K562 (cell line): ENCODE data around the gene LRMDA. TPM values are rescaled to one million over a fixed set of nuclear protein-coding genes. Genes with fewer than 3 reads are reported as not detected.

Experiments used
- ATAC-seq: fragments of 200-7000 bp; cut with Tn5 transposase; 3 replicates; pipeline ENCODE4 v1.9.1; 2020; ENCODE audit warnings: moderate library complexity
- BruUV-seq: library from RNA; stranded (reverse); fragments of 400-500 nt; replicated peaks from 2 replicates; lab custom pipeline; 2021; lab: Mats Ljungman, UMichigan
- CTCF ChIA-PET: fragments of 300-600 bp; formaldehyde crosslinking; extraction: SDS; loops from one replicate; lab custom pipeline; 2021; ENCODE audit warnings: low intra/inter-chr PET ratio; lab: Yijun Ruan, JAX
- POLR2A ChIA-PET: fragments of 300-600, 350-650 bp; sonication (Branson Sonifier 250); formaldehyde crosslinking; extraction: SDS; loops from one replicate; lab custom pipeline; 2021; ENCODE audit warnings: antibody characterized with exemption, inconsistent platforms; lab: Yijun Ruan, JAX
- DNase-seq, 4 experiments: peaks; one replicate each; pipeline versions ENCODE4 v3.0.0 to v3.0.0-alpha.2; 2011 to 2018; ENCODE audit warnings: low spot score in 3 of 4, mixed read lengths in 3 of 4; ENCODE audit errors: extremely low read depth in 1 of 4
- FAIRE-seq: peaks from 2 replicates; lab custom pipeline; 2011; peaks lifted over from hg19 to GRCh38; lab: Jason Lieb, UNC
- H2AFZ ChIP-seq: 2 replicates; pipeline ENCODE4 v1.6.0; 2011; ENCODE audit warnings: low read depth, low read length, control low read depth, inconsistent platforms
- H3K27ac ChIP-seq: fragments of 200-600 bp; 3 replicates; pipeline ENCODE4 v1.8.0; 2011; ENCODE audit warnings: low read depth, mild to moderate bottlenecking, control low read depth, inconsistent platforms, low read length, moderate library complexity, mixed read lengths; ENCODE audit errors: extremely low read depth
- H3K27me3 ChIP-seq, 2 experiments: fragments of 300-600 bp in 1 of 2; 2 replicates in 1 of 2; 3 replicates in 1 of 2; pipeline versions ENCODE4 v1.6.0 to v1.8.0; 2011; ENCODE audit warnings: inconsistent platforms in 2 of 2, low read length in 2 of 2, mild to moderate bottlenecking in 1 of 2, mixed read lengths in 1 of 2, moderate library complexity in 1 of 2; ENCODE audit not compliant: control insufficient read depth in 2 of 2, insufficient read depth in 2 of 2
- H3K36me3 ChIP-seq: fragments of 300-600 bp; 3 replicates; pipeline ENCODE4 v1.8.0; 2011; ENCODE audit warnings: mild to moderate bottlenecking, low read length, inconsistent platforms; ENCODE audit not compliant: control insufficient read depth, insufficient read depth
- H3K4me1 ChIP-seq, 2 experiments: fragments of 200-600 bp in 1 of 2; replicated peaks in 1 of 2; 2 replicates in 1 of 2; 3 replicates in 1 of 2; pipeline versions ENCODE4 v1.5.1 to v1.8.0; 2011; ENCODE audit warnings: inconsistent platforms in 2 of 2, low read length in 2 of 2, mild to moderate bottlenecking in 1 of 2, mixed read lengths in 1 of 2, moderate library complexity in 1 of 2; ENCODE audit not compliant: control insufficient read depth in 2 of 2, insufficient read depth in 2 of 2
- H3K4me2 ChIP-seq: 2 replicates; pipeline ENCODE4 v1.6.1; 2011; ENCODE audit warnings: low read length, control low read depth, inconsistent platforms, mixed read lengths; ENCODE audit not compliant: insufficient read depth
- H3K4me3 ChIP-seq: fragments of 200-600 bp; sonication (generic), shearing (Covaris generic); 2 replicates; pipeline ENCODE4 v1.5.1; 2016; ENCODE audit warnings: control low read depth, inconsistent platforms
- H3K79me2 ChIP-seq: fragments of 200-600 bp; 3 replicates; pipeline ENCODE4 v1.8.0; 2011; ENCODE audit warnings: low read length, inconsistent platforms; ENCODE audit not compliant: control insufficient read depth, insufficient read depth
- H3K9ac ChIP-seq, 2 experiments: 2 replicates each; pipeline versions ENCODE4 v1.6.0 to v1.6.1; 2011; ENCODE audit warnings: low read depth in 2 of 2, low read length in 2 of 2, control low read depth in 1 of 2, inconsistent platforms in 1 of 2, mild to moderate bottlenecking in 1 of 2, mixed read lengths in 1 of 2; ENCODE audit not compliant: insufficient read depth in 1 of 2
- H3K9me1 ChIP-seq: one replicate; pipeline ENCODE4 v1.6.0; 2011; ENCODE audit warnings: inconsistent platforms, mild to moderate bottlenecking, low read length, moderate library complexity; ENCODE audit not compliant: control insufficient read depth, insufficient read depth
- H3K9me3 ChIP-seq: replicated peaks from 2 replicates; pipeline ENCODE4 v1.5.1; 2011; ENCODE audit warnings: low read depth, low read length, inconsistent platforms; ENCODE audit not compliant: control insufficient read depth, insufficient read depth
- H4K20me1 ChIP-seq: replicated peaks from 2 replicates; pipeline ENCODE4 v1.6.1; 2011; ENCODE audit warnings: low read length, inconsistent platforms, mixed read lengths; ENCODE audit not compliant: control insufficient read depth, insufficient read depth
- CHD1 ChIP-seq: fragments of 200-600 bp; sonication (generic); IDR thresholded peaks from one replicate; pipeline ENCODE4 v1.6.1; 2012; ENCODE audit warnings: mild to moderate bottlenecking, moderate library complexity, low read length, inconsistent platforms
- EHMT2 ChIP-seq: fragments of 450-650 bp; IDR thresholded peaks from 2 replicates; pipeline ENCODE4 v1.6.1; 2018; ENCODE audit warnings: antibody characterized with exemption
- FIP1L1 ChIP-seq: fragments of 200-400 bp; formaldehyde crosslinking; IDR thresholded peaks from 2 replicates; pipeline ENCODE4 v1.6.1; 2018; ENCODE audit warnings: mild to moderate bottlenecking, low read depth, low read length; ENCODE audit not compliant: poor library complexity, severe bottlenecking
- JUN ChIP-seq, 2 experiments: sonication (generic) in 1 of 2; formaldehyde crosslinking in 1 of 2; IDR thresholded peaks; 2 replicates each; pipeline versions ENCODE4 v1.6.1 to v1.8.0; 2012 to 2022; ENCODE audit warnings: borderline replicate concordance in 2 of 2, mild to moderate bottlenecking in 2 of 2, improper control_type of control experiment in 1 of 2, low read depth in 1 of 2, low read length in 1 of 2, missing genetic modification reagents in 1 of 2
- PRMT5 ChIP-seq: sonication (generic); formaldehyde crosslinking; IDR thresholded peaks from 2 replicates; pipeline ENCODE4 v1.5.0; 2020; ENCODE audit warnings: missing genetic modification reagents
- SNRNP70 ChIP-seq: fragments of 200-400 bp; formaldehyde crosslinking; optimal IDR thresholded peaks from 2 replicates; pipeline ENCODE3; 2017; ENCODE audit warnings: low read depth, low read length
- XRCC4 ChIP-seq: IDR thresholded peaks from one replicate; pipeline ENCODE4 v1.6.1; 2011; ENCODE audit not compliant: insufficient read depth, insufficient read length; ENCODE audit errors: extremely low read depth
- ZBTB2 ChIP-seq: fragments of 450-650 bp; IDR thresholded peaks from 2 replicates; pipeline ENCODE4 v1.6.1; 2016; ENCODE audit warnings: antibody characterized with exemption
- WGBS: fragments of 100-300 bp; shearing (Covaris generic); methylation state at CpG from one replicate; pipeline ENCODE4 v1.1.6; 2016; ENCODE audit warnings: low coverage, mixed read lengths; ENCODE audit not compliant: insufficient coverage; ENCODE audit errors: missing lambda C conversion rate; 5-methylcytosine and 5-hydroxymethylcytosine counted together
- in situ Hi-C: fragments of 300-500 bp; cut with MboI; formaldehyde crosslinking; loops from 4 replicates; pipeline ENCODE4 v1.15.0; 2018; ENCODE audit warnings: inconsistent platforms, mixed read lengths
- intact Hi-C: fragments of 100-400 bp; cut with micrococcal nuclease; formaldehyde crosslinking; loops from 2 replicates; pipeline ENCODE4 v1.14.2; 2022
- polyA plus RNA-seq, 8 experiments: library from polyadenylated mRNA; depleted of rRNA in 4 of 8; stranded (reverse) in 5 of 8; unstranded in 3 of 8; fragments of >200 nt; fragmentation: Nextera tagmentation in 2 of 8; fragmentation: Illumina TruSeq in 1 of 8; extraction: Ambion mirVana in 2 of 8; extraction: Trizol in 1 of 8; gene quantifications; 2 replicates each; pipeline versions ENCODE4 v1.2.1 to v1.2.3, GENCODE V29; 2011 to 2014; ENCODE audit warnings: inconsistent platforms in 1 of 8, missing spikeins in 1 of 8
- total RNA-seq, 7 experiments: library from RNA; depleted of rRNA in 6 of 7; stranded (reverse); fragments of >200 nt in 6 of 7; fragmentation: Illumina TruSeq in 2 of 7; extraction: Trizol in 2 of 7; gene quantifications; 2 replicates each; pipeline versions ENCODE4 v1.2.1 to v1.2.3, GENCODE V29; 2011 to 2021; ENCODE audit warnings: low replicate concordance in 1 of 7
- TF ChIP-seq, protein P1 (sequence below): fragments of 450-650 bp; IDR thresholded peaks from one replicate; pipeline ENCODE4 v1.6.1; 2018; ENCODE audit warnings: mild to moderate bottlenecking, moderate library complexity; ENCODE audit not compliant: partially characterized antibody

The LRMDA gene
- total and polyA plus RNA-seq, 9 of the 15 experiments (the other 6 are each of a cell fraction or from before 2014, with no cell fraction given) = 0.25 TPM; not detected in 8

DNA sequence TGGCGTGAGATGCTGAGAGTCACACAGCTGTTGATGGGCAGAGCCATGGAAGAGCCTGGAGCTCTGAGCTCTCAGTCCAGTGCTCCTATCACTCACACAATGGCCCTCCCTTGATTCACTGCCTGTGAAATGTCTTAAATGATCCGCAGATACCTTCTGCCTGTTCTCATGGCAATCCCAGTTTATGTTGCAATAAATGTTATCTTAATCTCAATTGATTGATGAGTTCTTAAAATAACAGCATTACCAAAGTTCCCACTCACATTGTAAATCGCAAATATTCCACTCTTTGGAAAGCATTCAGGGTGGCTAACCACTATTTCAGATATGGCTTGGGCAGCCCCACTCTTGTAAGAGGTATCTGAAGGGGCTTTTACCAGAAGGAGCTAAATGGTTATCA is 865.5 kb downstream of the LRMDA start:
- no peak overlapping the region for H3K4me2 ChIP-seq
- no TSS peak for BruUV-seq
- ATAC-seq (no peak), DNase-seq (no peak), FAIRE-seq (no peak)
- intact Hi-C loops = no loop called here
- no peaks in the 10 kb centered on the region for H3K36me3 ChIP-seq
- no peaks in the 10 kb centered on the region for H3K27me3 ChIP-seq
- POLR2A ChIA-PET = no interaction called here
- H3K79me2 ChIP-seq = no peaks in the 10 kb centered on the region
- H3K4me1 ChIP-seq = no peaks in the 10 kb centered on the region
- CTCF ChIA-PET = no interaction called here
- no peak overlapping the region for H2AFZ ChIP-seq
- H3K4me3 ChIP-seq = no peak overlapping the region
- TF ChIP-seq, protein P1, sequence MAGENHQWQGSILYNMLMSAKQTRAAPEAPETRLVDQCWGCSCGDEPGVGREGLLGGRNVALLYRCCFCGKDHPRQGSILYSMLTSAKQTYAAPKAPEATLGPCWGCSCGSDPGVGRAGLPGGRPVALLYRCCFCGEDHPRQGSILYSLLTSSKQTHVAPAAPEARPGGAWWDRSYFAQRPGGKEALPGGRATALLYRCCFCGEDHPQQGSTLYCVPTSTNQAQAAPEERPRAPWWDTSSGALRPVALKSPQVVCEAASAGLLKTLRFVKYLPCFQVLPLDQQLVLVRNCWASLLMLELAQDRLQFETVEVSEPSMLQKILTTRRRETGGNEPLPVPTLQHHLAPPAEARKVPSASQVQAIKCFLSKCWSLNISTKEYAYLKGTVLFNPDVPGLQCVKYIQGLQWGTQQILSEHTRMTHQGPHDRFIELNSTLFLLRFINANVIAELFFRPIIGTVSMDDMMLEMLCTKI = no peak
- no peak for TF ChIP-seq SNRNP70
- no peak for TF ChIP-seq JUN (IDR thresholded peaks at IDR 0.05; ENCODE audit: borderline replicate concordance, low read depth, low read length)
- no peak for TF ChIP-seq JUN (CRISPR knock-in tag; IDR thresholded peaks at IDR 0.05; ENCODE audit: borderline replicate concordance)
- TF ChIP-seq ZBTB2 = no peak
- TF ChIP-seq EHMT2 = no peak
- no peak for TF ChIP-seq CHD1
- TF ChIP-seq PRMT5 (CRISPR knock-in tag) = no peak
- TF ChIP-seq FIP1L1 = no peak
- TF ChIP-seq XRCC4 = no peak
- no peak overlapping the region for H3K27ac ChIP-seq
- no peaks in the 10 kb centered on the region for H3K9me3 ChIP-seq
- H3K9me1 ChIP-seq = no peaks in the 10 kb centered on the region
- no peak overlapping the region for H3K9ac ChIP-seq
- WGBS = 4% methylated on average over 3 of the region's 3 CpGs
- no peaks in the 10 kb centered on the region for H4K20me1 ChIP-seq
- in situ Hi-C loops = no loop called here
